ENCODE results near the gene OR52B2. TPM values are rescaled to one million over a fixed set of nuclear protein-coding genes. Genes with fewer than 3 reads are reported as not detected.

OR52B2 gene
- total RNA-seq, 1 experiment from 2014 or later = not detected

DNA sequence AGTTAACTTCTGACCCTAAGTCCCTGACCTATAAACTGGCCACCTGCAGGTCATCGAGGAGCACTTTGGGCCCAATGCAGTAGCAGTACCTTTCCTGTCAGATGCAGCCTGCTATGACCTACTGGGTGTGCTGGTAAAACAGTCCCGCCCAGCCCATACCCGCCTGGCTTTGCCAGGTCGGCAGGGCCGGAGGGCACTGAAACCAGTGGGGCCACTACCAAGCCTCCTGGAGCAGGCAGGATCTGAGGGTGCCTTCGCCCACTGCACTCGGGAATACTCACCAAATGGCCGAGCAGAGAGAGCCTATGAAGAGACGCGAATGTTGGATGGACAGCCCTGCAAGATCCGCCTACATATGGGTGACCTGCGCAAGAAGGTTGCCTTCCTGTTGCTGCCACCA is 39.7 kb upstream of the OR52B2 start:
- Histone ChIP-seq H2AK5ac (ENCODE audit: insufficient read length, low read length) (no peak overlapping the region), H2BK120ac (ENCODE audit: low read depth, low read length, poor library complexity, severe bottlenecking) (no peak overlapping the region), H3K4ac (ENCODE audit: low read depth, low read length) (no peak overlapping the region), H3K23me2 (ENCODE audit: insufficient read length, low read depth, low read length, poor library complexity, severe bottlenecking) (no peaks in the 10 kb centered on the region), H3K4me2 (ENCODE audit: insufficient read depth, insufficient read length, low read length) (no peak overlapping the region), H3K9ac (ENCODE audit: extremely low read depth, insufficient read length, low read length) (no peak overlapping the region), H2BK12ac (ENCODE audit: insufficient read length, low read depth, low read length) (no peak overlapping the region), H3K18ac (ENCODE audit: insufficient read length, low read depth, low read length) (no peak overlapping the region), H2BK20ac (ENCODE audit: low read depth, low read length, poor library complexity, severe bottlenecking) (no peak overlapping the region), H4K91ac (ENCODE audit: insufficient read length, low read depth, low read length) (no peak overlapping the region), H2AFZ (ENCODE audit: low read length) (no peak overlapping the region), H4K20me1 (ENCODE audit: control insufficient read depth, insufficient read depth, insufficient read length) (no peaks in the 10 kb centered on the region), H3K27ac (ENCODE audit: insufficient read length, low read depth, low read length) (no peak overlapping the region), H3K56ac (ENCODE audit: insufficient read length, low read depth, low read length) (no peak overlapping the region), H2BK5ac (ENCODE audit: insufficient read length, low read length) (no peak overlapping the region), H3K4me1 (ENCODE audit: insufficient read depth, low read length) (no peaks in the 10 kb centered on the region), H3K9me3 (ENCODE audit: control insufficient read depth, low read depth, low read length) (no peaks in the 10 kb centered on the region), H3K14ac (ENCODE audit: insufficient read depth, low read length) (no peak overlapping the region), H3K27me3 (ENCODE audit: insufficient read depth, low read length) (no peaks in the 10 kb centered on the region), H2BK15ac (ENCODE audit: low read depth, low read length) (no peak overlapping the region), H3K79me2 (ENCODE audit: insufficient read depth, low read length) (no peaks in the 10 kb centered on the region), H4K8ac (replicated peaks; ENCODE audit: insufficient read length, low read depth, low read length) (no peak overlapping the region), H3K23ac (ENCODE audit: insufficient read length, low read depth, low read length) (no peak overlapping the region), H4K5ac (ENCODE audit: insufficient read length, low read depth, low read length) (no peak overlapping the region), H3T11ph (ENCODE audit: low read length) (no peak overlapping the region), H3K79me1 (ENCODE audit: insufficient read depth, low read depth, low read length, poor library complexity, severe bottlenecking) (no peaks in the 10 kb centered on the region)
- TF ChIP-seq, protein P1, sequence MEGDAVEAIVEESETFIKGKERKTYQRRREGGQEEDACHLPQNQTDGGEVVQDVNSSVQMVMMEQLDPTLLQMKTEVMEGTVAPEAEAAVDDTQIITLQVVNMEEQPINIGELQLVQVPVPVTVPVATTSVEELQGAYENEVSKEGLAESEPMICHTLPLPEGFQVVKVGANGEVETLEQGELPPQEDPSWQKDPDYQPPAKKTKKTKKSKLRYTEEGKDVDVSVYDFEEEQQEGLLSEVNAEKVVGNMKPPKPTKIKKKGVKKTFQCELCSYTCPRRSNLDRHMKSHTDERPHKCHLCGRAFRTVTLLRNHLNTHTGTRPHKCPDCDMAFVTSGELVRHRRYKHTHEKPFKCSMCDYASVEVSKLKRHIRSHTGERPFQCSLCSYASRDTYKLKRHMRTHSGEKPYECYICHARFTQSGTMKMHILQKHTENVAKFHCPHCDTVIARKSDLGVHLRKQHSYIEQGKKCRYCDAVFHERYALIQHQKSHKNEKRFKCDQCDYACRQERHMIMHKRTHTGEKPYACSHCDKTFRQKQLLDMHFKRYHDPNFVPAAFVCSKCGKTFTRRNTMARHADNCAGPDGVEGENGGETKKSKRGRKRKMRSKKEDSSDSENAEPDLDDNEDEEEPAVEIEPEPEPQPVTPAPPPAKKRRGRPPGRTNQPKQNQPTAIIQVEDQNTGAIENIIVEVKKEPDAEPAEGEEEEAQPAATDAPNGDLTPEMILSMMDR (conservative IDR thresholded peaks at IDR 0.05) = no peak
- no peak for DNase-seq
- H3K36me3 Mint-ChIP-seq (ENCODE audit: insufficient read depth in 1 of 3, low read depth in 3 of 3) = peaks cover 5 to 28% (median 17%) of the 10 kb centered on the region in 3 experiments; a peak in 4 of 7 replicates
- no peaks in the 10 kb centered on the region for H3K9me3 Mint-ChIP-seq
- WGBS (ENCODE audit: extremely low coverage, insufficient read length, low lambda C conversion rate) = no CpG with 5 or more reads among the region's 12 CpGs
- H3K4me1 Mint-ChIP-seq = no peaks in the 10 kb centered on the region
- H3K27me3 Mint-ChIP-seq (ENCODE audit: low read depth) = no peaks in the 10 kb centered on the region
- H3K27ac Mint-ChIP-seq = no peak overlapping the region
- no peak overlapping the region for H3K4me3 Mint-ChIP-seq
